ENCODE results near the gene INAVA. TPM values are rescaled to one million over a fixed set of nuclear protein-coding genes. Genes with fewer than 3 reads are reported as not detected.

Gene INAVA
- total and polyA plus RNA-seq, 2 of the 13 experiments (the other 11 are each of a cell fraction or from before 2014, with no cell fraction given) = 6.0 to 13.5 TPM

- no peak for TF ChIP-seq STAT5B (CRISPR knock-in tag; IDR thresholded peaks at IDR 0.05)
Observed at GRCh38 chr1:200849430-200849829, 45.3 kb upstream of the INAVA start (continued).

- Histone ChIP-seq H4K20me1 (ENCODE audit: insufficient read depth, low read length) (no peaks in the 10 kb centered on the region), H3K27ac (ENCODE audit: extremely low read length, insufficient read depth, low read length) (no peak overlapping the region), H2AFZ (ENCODE audit: low read length) (no peak overlapping the region), H3K9me3 (ENCODE audit: low read length) (no peaks in the 10 kb centered on the region), H3K4me3 (replicated peaks in 1 of 3; ENCODE audit: insufficient read depth in 1 of 3, low read depth in 2 of 3, low read length in 3 of 3) (no peak overlapping the region), H3K27me3 (ENCODE audit: control insufficient read depth in 1 of 2, insufficient read depth in 2 of 2, low read length in 2 of 2) (no peaks in the 10 kb centered on the region; a peak in 1 of 5 replicates), H3K36me3 (replicated peaks in 1 of 2; ENCODE audit: control insufficient read depth in 1 of 2, insufficient read depth in 2 of 2, low read length in 2 of 2) (peaks cover 2 to 31% of the 10 kb centered on the region in 2 experiments; a peak in 4 of 5 replicates), H3K4me1 (ENCODE audit: insufficient read depth, low read length) (no peaks in the 10 kb centered on the region; the same call in 1 of the 2 replicates), H3K4me2 (ENCODE audit: low read depth, low read length) (no peak overlapping the region), H3K79me2 (ENCODE audit: insufficient read depth, low read length) (no peaks in the 10 kb centered on the region), H3K9ac (ENCODE audit: insufficient read depth, low read depth, low read length) (no peak overlapping the region)
- ATAC-seq = no peak
- ChIA-PET CTCF (ENCODE audit: low intra/inter-chr PET ratio, low total read pairs) (no interaction called here), POLR2A (no interaction called here)
- intact Hi-C loops (cut with micrococcal nuclease; ENCODE audit: unreplicated experiment) = no loop called here
- in situ Hi-C loops (cut with HindIII; ENCODE audit: extremely low pct_ligation_motif_present, low pct_unique_long_range_greater_than_20kb) = no loop called here
- no TSS peak for BruUV-seq (replicated peaks)
- no peak for DNase-seq (ENCODE audit: low spot score)
- no peak for FAIRE-seq
- TF ChIP-seq HOXA7 (CRISPR knock-in tag; IDR thresholded peaks at IDR 0.05) (no peak), ZNF619 (CRISPR knock-in tag; IDR thresholded peaks at IDR 0.05) (no peak), TEAD2 (CRISPR knock-in tag; IDR thresholded peaks at IDR 0.05) (no peak), SRSF4 (IDR thresholded peaks at IDR 0.05; ENCODE audit: low read depth, low read length, poor library complexity, severe bottlenecking) (no peak), KLF11 (CRISPR knock-in tag; IDR thresholded peaks at IDR 0.05) (no peak), ZNF761 (CRISPR knock-in tag; conservative IDR thresholded peaks at IDR 0.05) (no peak), TARDBP (CRISPR knock-in tag; IDR thresholded peaks at IDR 0.05) (no peak), GTF2F1 (IDR thresholded peaks at IDR 0.05; ENCODE audit: low read length) (no peak), FOXP1 (IDR thresholded peaks at IDR 0.05) (no peak), FOXP1 (CRISPR knock-in tag; IDR thresholded peaks at IDR 0.05) (no peak), KDM2A (CRISPR knock-in tag; IDR thresholded peaks at IDR 0.05; ENCODE audit: borderline replicate concordance, low read depth) (no peak), SP140L (CRISPR knock-in tag; IDR thresholded peaks at IDR 0.05; ENCODE audit: borderline replicate concordance) (no peak), SATB2 (CRISPR knock-in tag; IDR thresholded peaks at IDR 0.05) (no peak)
- TF ChIP-seq, protein P1, sequence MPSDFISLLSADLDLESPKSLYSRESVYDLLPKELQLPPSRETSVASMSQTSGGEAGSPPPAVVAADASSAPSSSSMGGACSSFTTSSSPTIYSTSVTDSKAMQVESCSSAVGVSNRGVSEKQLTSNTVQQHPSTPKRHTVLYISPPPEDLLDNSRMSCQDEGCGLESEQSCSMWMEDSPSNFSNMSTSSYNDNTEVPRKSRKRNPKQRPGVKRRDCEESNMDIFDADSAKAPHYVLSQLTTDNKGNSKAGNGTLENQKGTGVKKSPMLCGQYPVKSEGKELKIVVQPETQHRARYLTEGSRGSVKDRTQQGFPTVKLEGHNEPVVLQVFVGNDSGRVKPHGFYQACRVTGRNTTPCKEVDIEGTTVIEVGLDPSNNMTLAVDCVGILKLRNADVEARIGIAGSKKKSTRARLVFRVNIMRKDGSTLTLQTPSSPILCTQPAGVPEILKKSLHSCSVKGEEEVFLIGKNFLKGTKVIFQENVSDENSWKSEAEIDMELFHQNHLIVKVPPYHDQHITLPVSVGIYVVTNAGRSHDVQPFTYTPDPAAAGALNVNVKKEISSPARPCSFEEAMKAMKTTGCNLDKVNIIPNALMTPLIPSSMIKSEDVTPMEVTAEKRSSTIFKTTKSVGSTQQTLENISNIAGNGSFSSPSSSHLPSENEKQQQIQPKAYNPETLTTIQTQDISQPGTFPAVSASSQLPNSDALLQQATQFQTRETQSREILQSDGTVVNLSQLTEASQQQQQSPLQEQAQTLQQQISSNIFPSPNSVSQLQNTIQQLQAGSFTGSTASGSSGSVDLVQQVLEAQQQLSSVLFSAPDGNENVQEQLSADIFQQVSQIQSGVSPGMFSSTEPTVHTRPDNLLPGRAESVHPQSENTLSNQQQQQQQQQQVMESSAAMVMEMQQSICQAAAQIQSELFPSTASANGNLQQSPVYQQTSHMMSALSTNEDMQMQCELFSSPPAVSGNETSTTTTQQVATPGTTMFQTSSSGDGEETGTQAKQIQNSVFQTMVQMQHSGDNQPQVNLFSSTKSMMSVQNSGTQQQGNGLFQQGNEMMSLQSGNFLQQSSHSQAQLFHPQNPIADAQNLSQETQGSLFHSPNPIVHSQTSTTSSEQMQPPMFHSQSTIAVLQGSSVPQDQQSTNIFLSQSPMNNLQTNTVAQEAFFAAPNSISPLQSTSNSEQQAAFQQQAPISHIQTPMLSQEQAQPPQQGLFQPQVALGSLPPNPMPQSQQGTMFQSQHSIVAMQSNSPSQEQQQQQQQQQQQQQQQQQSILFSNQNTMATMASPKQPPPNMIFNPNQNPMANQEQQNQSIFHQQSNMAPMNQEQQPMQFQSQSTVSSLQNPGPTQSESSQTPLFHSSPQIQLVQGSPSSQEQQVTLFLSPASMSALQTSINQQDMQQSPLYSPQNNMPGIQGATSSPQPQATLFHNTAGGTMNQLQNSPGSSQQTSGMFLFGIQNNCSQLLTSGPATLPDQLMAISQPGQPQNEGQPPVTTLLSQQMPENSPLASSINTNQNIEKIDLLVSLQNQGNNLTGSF (CRISPR knock-in tag; IDR thresholded peaks at IDR 0.05) = no peak
- TF ChIP-seq, protein P2, sequence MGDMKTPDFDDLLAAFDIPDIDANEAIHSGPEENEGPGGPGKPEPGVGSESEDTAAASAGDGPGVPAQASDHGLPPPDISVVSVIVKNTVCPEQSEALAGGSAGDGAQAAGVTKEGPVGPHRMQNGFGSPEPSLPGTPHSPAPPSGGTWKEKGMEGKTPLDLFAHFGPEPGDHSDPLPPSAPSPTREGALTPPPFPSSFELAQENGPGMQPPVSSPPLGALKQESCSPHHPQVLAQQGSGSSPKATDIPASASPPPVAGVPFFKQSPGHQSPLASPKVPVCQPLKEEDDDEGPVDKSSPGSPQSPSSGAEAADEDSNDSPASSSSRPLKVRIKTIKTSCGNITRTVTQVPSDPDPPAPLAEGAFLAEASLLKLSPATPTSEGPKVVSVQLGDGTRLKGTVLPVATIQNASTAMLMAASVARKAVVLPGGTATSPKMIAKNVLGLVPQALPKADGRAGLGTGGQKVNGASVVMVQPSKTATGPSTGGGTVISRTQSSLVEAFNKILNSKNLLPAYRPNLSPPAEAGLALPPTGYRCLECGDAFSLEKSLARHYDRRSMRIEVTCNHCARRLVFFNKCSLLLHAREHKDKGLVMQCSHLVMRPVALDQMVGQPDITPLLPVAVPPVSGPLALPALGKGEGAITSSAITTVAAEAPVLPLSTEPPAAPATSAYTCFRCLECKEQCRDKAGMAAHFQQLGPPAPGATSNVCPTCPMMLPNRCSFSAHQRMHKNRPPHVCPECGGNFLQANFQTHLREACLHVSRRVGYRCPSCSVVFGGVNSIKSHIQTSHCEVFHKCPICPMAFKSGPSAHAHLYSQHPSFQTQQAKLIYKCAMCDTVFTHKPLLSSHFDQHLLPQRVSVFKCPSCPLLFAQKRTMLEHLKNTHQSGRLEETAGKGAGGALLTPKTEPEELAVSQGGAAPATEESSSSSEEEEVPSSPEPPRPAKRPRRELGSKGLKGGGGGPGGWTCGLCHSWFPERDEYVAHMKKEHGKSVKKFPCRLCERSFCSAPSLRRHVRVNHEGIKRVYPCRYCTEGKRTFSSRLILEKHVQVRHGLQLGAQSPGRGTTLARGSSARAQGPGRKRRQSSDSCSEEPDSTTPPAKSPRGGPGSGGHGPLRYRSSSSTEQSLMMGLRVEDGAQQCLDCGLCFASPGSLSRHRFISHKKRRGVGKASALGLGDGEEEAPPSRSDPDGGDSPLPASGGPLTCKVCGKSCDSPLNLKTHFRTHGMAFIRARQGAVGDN (CRISPR knock-in tag; IDR thresholded peaks at IDR 0.05) = no peak
Observed at GRCh38 chr1:200850554-200850953, 44.1 kb upstream of the INAVA start.
